Lower leg skin (tissue), 3 donors: ENCODE measurements around the gene RAB11FIP4.

ENCODE experiments used
- CTCF ChIP-seq, 3 donors: fragments of 450-650 bp; IDR thresholded peaks; one replicate each; pipeline ENCODE4 v1.5.1; 2016; ENCODE audit warnings: antibody characterized with exemption in 3 of 3, mild to moderate bottlenecking in 3 of 3, moderate library complexity in 2 of 3
- POLR2A ChIP-seq, 2 donors: fragments of 450-650 bp; IDR thresholded peaks; one replicate each; pipeline ENCODE4 v1.6.1; 2016 to 2017; ENCODE audit warnings: antibody characterized with exemption in 2 of 2, mild to moderate bottlenecking in 1 of 2, moderate library complexity in 1 of 2

DNA sequence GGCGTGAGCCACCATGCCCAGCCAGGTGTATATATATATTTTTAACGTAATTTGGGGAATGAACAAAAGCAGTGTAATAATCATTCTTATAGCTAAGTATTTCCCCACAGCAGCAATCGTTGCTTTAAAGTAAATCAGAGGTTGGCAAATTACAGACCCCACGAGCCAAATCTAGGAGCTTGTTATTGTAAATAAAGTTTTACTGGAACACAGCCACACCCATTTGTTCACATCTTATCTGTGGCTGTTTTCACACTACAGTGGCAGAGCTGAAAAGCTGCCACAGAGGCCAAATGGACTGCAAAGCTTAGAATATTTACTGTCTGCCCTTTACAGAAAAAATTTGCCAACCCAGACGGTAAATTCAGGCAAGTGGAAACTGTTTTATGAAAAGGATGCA, 50.8 kb downstream of the RAB11FIP4 start:
- TF ChIP-seq CTCF (IDR thresholded peaks at IDR 0.05) (no peak), POLR2A (IDR thresholded peaks at IDR 0.05) (no peak)
